Type B pancreatic cell (in vitro differentiated cells): ENCODE data around the gene GP5. TPM values are rescaled to one million over a fixed set of nuclear protein-coding genes. Genes with fewer than 3 reads are reported as not detected.
A peak's percentile ranks its signal among the peaks of the same experiment; 100 is the strongest.

Experiments
- DNase-seq: peaks from one replicate; pipeline ENCODE4 v3.0.0; 2021; ENCODE audit warnings: mixed read lengths; ENCODE audit not compliant: unreplicated experiment; ENCODE audit errors: extremely low spot score
- H3K27ac Mint-ChIP-seq: 2 replicates; pipeline ENCODE4 v1.8.0; 2021; ENCODE audit warnings: mild to moderate bottlenecking, mixed read lengths
- H3K27me3 Mint-ChIP-seq: 2 replicates; pipeline ENCODE4 v1.8.0; 2021; ENCODE audit warnings: mixed read lengths
- H3K36me3 Mint-ChIP-seq: 2 replicates; pipeline ENCODE4 v1.8.0; 2021; ENCODE audit warnings: mixed read lengths
- H3K4me1 Mint-ChIP-seq: one replicate; pipeline ENCODE4 v1.8.0; 2021; ENCODE audit warnings: mixed read lengths; ENCODE audit not compliant: unreplicated experiment
- H3K4me3 Mint-ChIP-seq: 2 replicates; pipeline ENCODE4 v1.8.0; 2021; ENCODE audit warnings: mild to moderate bottlenecking, mixed read lengths
- H3K9me3 Mint-ChIP-seq: 2 replicates; pipeline ENCODE4 v1.8.0; 2021; ENCODE audit warnings: mixed read lengths
- CTCF ChIP-seq: fragments of 200-600 bp; sonication (generic); conservative IDR thresholded peaks from 2 replicates; pipeline ENCODE4 v1.5.0; 2021; ENCODE audit warnings: antibody characterized with exemption, mild to moderate bottlenecking
- total RNA-seq: library from RNA; stranded (reverse); gene quantifications from 2 replicates; pipeline ENCODE4 v1.2.1, GENCODE V29; 2021; ENCODE audit warnings: low replicate concordance

Gene GP5
- total RNA-seq, 1 donor from 2014 or later: 0.10 TPM

DNA sequence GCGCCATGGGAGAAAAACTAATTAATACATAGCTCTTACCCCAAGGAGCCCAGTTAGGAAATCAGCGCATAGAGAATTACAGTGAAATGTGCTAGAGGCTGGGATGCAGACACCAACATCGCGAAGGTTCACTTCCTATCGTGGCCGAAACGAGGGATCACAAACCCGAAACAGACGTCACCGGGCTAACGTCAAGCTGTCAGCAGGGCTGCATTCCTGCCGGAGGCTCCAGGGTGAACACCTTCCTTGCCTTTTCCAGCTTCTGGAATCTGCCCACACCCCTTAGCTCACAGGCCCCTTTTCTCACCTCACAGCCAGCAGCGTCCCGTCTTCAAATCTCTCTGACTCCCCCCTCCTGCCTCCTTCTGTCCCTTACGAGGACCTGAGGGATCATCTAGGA is 13.0 kb downstream of the GP5 start:
- Mint-ChIP-seq H3K36me3 (no peaks in the 10 kb centered on the region), H3K27ac (no peak overlapping the region), H3K9me3 (peaks cover 14% of the 10 kb centered on the region), H3K27me3 (peaks cover 7% of the 10 kb centered on the region), H3K4me3 (no peak overlapping the region), H3K4me1 (peaks cover 15% of the 10 kb centered on the region)
- peak; percentile 47 for DNase-seq
- TF ChIP-seq CTCF: no peak

- TF ChIP-seq CTCF: no peak
- peak; percentile 66 for DNase-seq
- H3K4me1 Mint-ChIP-seq: peaks cover 15% of the 10 kb centered on the region
- H3K27me3 Mint-ChIP-seq: peaks cover 8% of the 10 kb centered on the region
- H3K9me3 Mint-ChIP-seq: no peaks in the 10 kb centered on the region
- no peaks in the 10 kb centered on the region for H3K36me3 Mint-ChIP-seq
- no peak overlapping the region for H3K4me3 Mint-ChIP-seq
- no peak overlapping the region for H3K27ac Mint-ChIP-seq
Measured at GRCh38 chr3:194384569-194385001, 14.5 kb downstream of the GP5 start.

DNA sequence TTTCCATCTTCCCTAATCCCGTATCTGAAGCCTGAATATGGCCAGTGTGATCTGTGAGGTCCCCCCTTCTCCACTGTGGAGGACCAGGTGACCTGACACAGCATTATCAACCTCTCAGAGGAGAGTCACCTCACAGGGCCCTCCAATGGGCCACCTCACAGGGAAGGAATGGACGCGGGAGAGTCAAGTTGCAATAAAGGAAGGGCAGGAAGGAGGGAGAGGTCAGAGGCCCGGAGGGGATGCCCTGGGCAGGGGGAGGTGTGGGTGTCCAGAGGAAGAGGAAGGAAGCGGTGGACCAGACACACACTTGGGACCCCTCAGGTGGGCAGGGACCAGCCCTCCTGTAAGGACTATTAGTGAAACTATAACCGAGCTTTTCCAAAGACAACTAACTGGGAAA is 14.9 kb downstream of the GP5 start:
- Mint-ChIP-seq H3K27me3 (peaks cover 8% of the 10 kb centered on the region), H3K4me1 (peaks cover 15% of the 10 kb centered on the region), H3K27ac (no peak overlapping the region), H3K9me3 (no peaks in the 10 kb centered on the region), H3K36me3 (no peaks in the 10 kb centered on the region), H3K4me3 (no peak overlapping the region)
- DNase-seq: peak; percentile 50
- TF ChIP-seq CTCF: no peak

- no peak overlapping the region for H3K27ac Mint-ChIP-seq
- H3K9me3 Mint-ChIP-seq: no peaks in the 10 kb centered on the region
- no peaks in the 10 kb centered on the region for H3K36me3 Mint-ChIP-seq
- H3K4me1 Mint-ChIP-seq: peaks cover 15% of the 10 kb centered on the region
- no peak overlapping the region for H3K4me3 Mint-ChIP-seq
- peaks cover 10% of the 10 kb centered on the region for H3K27me3 Mint-ChIP-seq
- no peak for TF ChIP-seq CTCF
- peak; percentile 62 for DNase-seq
Measured at GRCh38 chr3:194383276-194383940, 15.7 kb downstream of the GP5 start.

- TF ChIP-seq CTCF: no peak
- peak; percentile 48 for DNase-seq
- Mint-ChIP-seq H3K4me3 (no peak overlapping the region), H3K9me3 (no peaks in the 10 kb centered on the region), H3K27ac (no peak overlapping the region), H3K4me1 (peaks cover 15% of the 10 kb centered on the region), H3K27me3 (peaks cover 10% of the 10 kb centered on the region), H3K36me3 (no peaks in the 10 kb centered on the region)
Measured at GRCh38 chr3:194382892-194383223, 16.2 kb downstream of the GP5 start.
